GM12873 (cell line): Measurements from ENCODE around the gene ALPL.

ENCODE experiments used
- CTCF ChIP-seq: IDR thresholded peaks from 2 replicates; pipeline ENCODE4 v1.5.1; 2012; ENCODE audit warnings: low read depth, mild to moderate bottlenecking, moderate library complexity, low read length, control low read depth; ENCODE audit not compliant: insufficient read depth; ENCODE audit errors: missing control alignments

Gene ALPL

GRCh38 chr1:21567241-21568005, 58.2 kb downstream of the ALPL start:
- TF ChIP-seq CTCF: no peak

GRCh38 chr1:21568006-21568746, 59.0 kb downstream of the ALPL start:
- TF ChIP-seq CTCF: no peak

- no peak for TF ChIP-seq CTCF
These were observed 59.7 kb downstream of the ALPL start for GRCh38 chr1:21568809-21569385.

- TF ChIP-seq CTCF: no peak
These were observed 60.8 kb downstream of the ALPL start for GRCh38 chr1:21569820-21570527.

GRCh38 chr1:21570528-21570875, 61.3 kb downstream of the ALPL start:
- TF ChIP-seq CTCF: no peak

GRCh38 chr1:21570885-21571284, 61.7 kb downstream of the ALPL start:
- TF ChIP-seq CTCF: no peak

- no peak for TF ChIP-seq CTCF
These were observed 63.0 kb downstream of the ALPL start for GRCh38 chr1:21572221-21572620.
